HL-60 (cell line): ENCODE results near the gene HINT1.
"Not testable (repeated sequence)": the region's sequence is repeated elsewhere in the genome, so short reads cannot be mapped to it uniquely, and the experiment has no call there.

Experiments
- CTCF ChIP-seq: IDR thresholded peaks from one replicate; pipeline ENCODE4 v1.5.1; 2011; ENCODE audit warnings: low read length, control low read depth, inconsistent platforms; ENCODE audit not compliant: insufficient read depth
- POLR2AphosphoS5 ChIP-seq: IDR thresholded peaks from 2 replicates; pipeline ENCODE4 v1.6.1; 2012; ENCODE audit warnings: low read depth

DNA sequence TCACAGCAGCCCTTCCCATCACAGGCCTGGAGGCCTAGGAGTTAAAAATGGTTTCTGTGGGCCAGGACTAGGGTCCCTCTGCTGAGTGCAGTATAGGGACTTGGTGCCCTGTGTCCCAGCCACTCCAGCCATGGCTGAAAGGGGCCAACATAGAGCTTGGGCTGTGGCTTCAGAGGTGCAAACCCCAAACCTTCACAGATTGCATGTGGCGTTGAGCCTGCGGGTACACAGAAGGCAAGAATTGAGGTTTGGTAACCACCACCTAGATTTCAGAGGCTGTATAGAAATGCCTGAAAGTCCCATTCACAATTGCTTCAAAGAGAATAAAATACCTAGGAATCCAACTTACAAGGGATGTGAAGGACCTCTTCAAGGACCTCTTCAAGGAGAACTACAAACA lies 37.8 kb downstream of the HINT1 start:
- TF ChIP-seq CTCF, POLR2AphosphoS5: not testable (repeated sequence)
